K562 (cell line): Measurements from ENCODE around the gene ARHGAP24. TPM values are rescaled to one million over a fixed set of nuclear protein-coding genes. Genes with fewer than 3 reads are reported as not detected.

Source experiments
- ATAC-seq: fragments of 200-7000 bp; cut with Tn5 transposase; 3 replicates; pipeline ENCODE4 v1.9.1; 2020; ENCODE audit warnings: moderate library complexity
- BruUV-seq: library from RNA; stranded (reverse); fragments of 400-500 nt; replicated peaks from 2 replicates; lab custom pipeline; 2021; lab: Mats Ljungman, UMichigan
- CTCF ChIA-PET: fragments of 300-600 bp; formaldehyde crosslinking; extraction: SDS; loops from one replicate; lab custom pipeline; 2021; ENCODE audit warnings: low intra/inter-chr PET ratio; lab: Yijun Ruan, JAX
- POLR2A ChIA-PET: fragments of 300-600, 350-650 bp; sonication (Branson Sonifier 250); formaldehyde crosslinking; extraction: SDS; loops from one replicate; lab custom pipeline; 2021; ENCODE audit warnings: antibody characterized with exemption, inconsistent platforms; lab: Yijun Ruan, JAX
- DNase-seq, 4 experiments: peaks; one replicate each; pipeline versions ENCODE4 v3.0.0 to v3.0.0-alpha.2; 2011 to 2018; ENCODE audit warnings: low spot score in 3 of 4, mixed read lengths in 3 of 4; ENCODE audit errors: extremely low read depth in 1 of 4
- FAIRE-seq: peaks from 2 replicates; lab custom pipeline; 2011; peaks lifted over from hg19 to GRCh38; lab: Jason Lieb, UNC
- H2AFZ ChIP-seq: 2 replicates; pipeline ENCODE4 v1.6.0; 2011; ENCODE audit warnings: low read depth, low read length, control low read depth, inconsistent platforms
- H3K27ac ChIP-seq: fragments of 200-600 bp; 3 replicates; pipeline ENCODE4 v1.8.0; 2011; ENCODE audit warnings: low read depth, mild to moderate bottlenecking, control low read depth, inconsistent platforms, low read length, moderate library complexity, mixed read lengths; ENCODE audit errors: extremely low read depth
- H3K27me3 ChIP-seq, 2 experiments: fragments of 300-600 bp in 1 of 2; 2 replicates in 1 of 2; 3 replicates in 1 of 2; pipeline versions ENCODE4 v1.6.0 to v1.8.0; 2011; ENCODE audit warnings: inconsistent platforms in 2 of 2, low read length in 2 of 2, mild to moderate bottlenecking in 1 of 2, mixed read lengths in 1 of 2, moderate library complexity in 1 of 2; ENCODE audit not compliant: control insufficient read depth in 2 of 2, insufficient read depth in 2 of 2
- H3K36me3 ChIP-seq: fragments of 300-600 bp; 3 replicates; pipeline ENCODE4 v1.8.0; 2011; ENCODE audit warnings: mild to moderate bottlenecking, low read length, inconsistent platforms; ENCODE audit not compliant: control insufficient read depth, insufficient read depth
- H3K4me1 ChIP-seq, 2 experiments: fragments of 200-600 bp in 1 of 2; replicated peaks in 1 of 2; 2 replicates in 1 of 2; 3 replicates in 1 of 2; pipeline versions ENCODE4 v1.5.1 to v1.8.0; 2011; ENCODE audit warnings: inconsistent platforms in 2 of 2, low read length in 2 of 2, mild to moderate bottlenecking in 1 of 2, mixed read lengths in 1 of 2, moderate library complexity in 1 of 2; ENCODE audit not compliant: control insufficient read depth in 2 of 2, insufficient read depth in 2 of 2
- H3K4me2 ChIP-seq: 2 replicates; pipeline ENCODE4 v1.6.1; 2011; ENCODE audit warnings: low read length, control low read depth, inconsistent platforms, mixed read lengths; ENCODE audit not compliant: insufficient read depth
- H3K4me3 ChIP-seq: fragments of 200-600 bp; sonication (generic), shearing (Covaris generic); 2 replicates; pipeline ENCODE4 v1.5.1; 2016; ENCODE audit warnings: control low read depth, inconsistent platforms
- H3K79me2 ChIP-seq: fragments of 200-600 bp; 3 replicates; pipeline ENCODE4 v1.8.0; 2011; ENCODE audit warnings: low read length, inconsistent platforms; ENCODE audit not compliant: control insufficient read depth, insufficient read depth
- H3K9ac ChIP-seq, 2 experiments: 2 replicates each; pipeline versions ENCODE4 v1.6.0 to v1.6.1; 2011; ENCODE audit warnings: low read depth in 2 of 2, low read length in 2 of 2, control low read depth in 1 of 2, inconsistent platforms in 1 of 2, mild to moderate bottlenecking in 1 of 2, mixed read lengths in 1 of 2; ENCODE audit not compliant: insufficient read depth in 1 of 2
- H3K9me1 ChIP-seq: one replicate; pipeline ENCODE4 v1.6.0; 2011; ENCODE audit warnings: inconsistent platforms, mild to moderate bottlenecking, low read length, moderate library complexity; ENCODE audit not compliant: control insufficient read depth, insufficient read depth
- H3K9me3 ChIP-seq: replicated peaks from 2 replicates; pipeline ENCODE4 v1.5.1; 2011; ENCODE audit warnings: low read depth, low read length, inconsistent platforms; ENCODE audit not compliant: control insufficient read depth, insufficient read depth
- H4K20me1 ChIP-seq: replicated peaks from 2 replicates; pipeline ENCODE4 v1.6.1; 2011; ENCODE audit warnings: low read length, inconsistent platforms, mixed read lengths; ENCODE audit not compliant: control insufficient read depth, insufficient read depth
- BACH1 ChIP-seq: fragments of 200-800 bp; sonication (Bioruptor generic); IDR thresholded peaks from 2 replicates; pipeline ENCODE4 v1.6.1; 2016; ENCODE audit warnings: missing genetic modification characterization, missing compliant biosample characterization
- DDX20 ChIP-seq: fragments of 450-650 bp; IDR thresholded peaks from 2 replicates; pipeline ENCODE4 v1.6.1; 2016; ENCODE audit warnings: missing genetic modification characterization, low read depth, mild to moderate bottlenecking, missing compliant biosample characterization, moderate library complexity
- KAT8 ChIP-seq: fragments of 450-650 bp; IDR thresholded peaks from 2 replicates; pipeline ENCODE4 v1.6.1; 2016; ENCODE audit warnings: low read depth, mild to moderate bottlenecking
- MCM5 ChIP-seq: fragments of 450-650 bp; IDR thresholded peaks from 2 replicates; pipeline ENCODE4 v1.6.1; 2016; ENCODE audit warnings: low read depth
- PTBP1 ChIP-seq: fragments of 200-400 bp; formaldehyde crosslinking; IDR thresholded peaks from 2 replicates; pipeline ENCODE4 v1.6.1; 2017; ENCODE audit warnings: low read depth, low read length
- SLC30A9 ChIP-seq: fragments of 250-450 bp; sonication (Bioruptor Pico); IDR thresholded peaks from 2 replicates; pipeline ENCODE4 v1.8.0; 2022; ENCODE audit warnings: mild to moderate bottlenecking, moderate library complexity
- ZNF644 ChIP-seq: fragments of 200-800 bp; sonication (Bioruptor generic); IDR thresholded peaks from 2 replicates; pipeline ENCODE4 v1.6.1; 2016; ENCODE audit warnings: low read depth, missing genetic modification characterization, missing compliant biosample characterization
- WGBS: fragments of 100-300 bp; shearing (Covaris generic); methylation state at CpG from one replicate; pipeline ENCODE4 v1.1.6; 2016; ENCODE audit warnings: low coverage, mixed read lengths; ENCODE audit not compliant: insufficient coverage; ENCODE audit errors: missing lambda C conversion rate; 5-methylcytosine and 5-hydroxymethylcytosine counted together
- in situ Hi-C: fragments of 300-500 bp; cut with MboI; formaldehyde crosslinking; loops from 4 replicates; pipeline ENCODE4 v1.15.0; 2018; ENCODE audit warnings: inconsistent platforms, mixed read lengths
- intact Hi-C: fragments of 100-400 bp; cut with micrococcal nuclease; formaldehyde crosslinking; loops from 2 replicates; pipeline ENCODE4 v1.14.2; 2022
- polyA plus RNA-seq, 8 experiments: library from polyadenylated mRNA; depleted of rRNA in 4 of 8; stranded (reverse) in 5 of 8; unstranded in 3 of 8; fragments of >200 nt; fragmentation: Nextera tagmentation in 2 of 8; fragmentation: Illumina TruSeq in 1 of 8; extraction: Ambion mirVana in 2 of 8; extraction: Trizol in 1 of 8; gene quantifications; 2 replicates each; pipeline versions ENCODE4 v1.2.1 to v1.2.3, GENCODE V29; 2011 to 2014; ENCODE audit warnings: inconsistent platforms in 1 of 8, missing spikeins in 1 of 8
- total RNA-seq, 7 experiments: library from RNA; depleted of rRNA in 6 of 7; stranded (reverse); fragments of >200 nt in 6 of 7; fragmentation: Illumina TruSeq in 2 of 7; extraction: Trizol in 2 of 7; gene quantifications; 2 replicates each; pipeline versions ENCODE4 v1.2.1 to v1.2.3, GENCODE V29; 2011 to 2021; ENCODE audit warnings: low replicate concordance in 1 of 7
- TF ChIP-seq, protein P1 (sequence below): fragments of 250-450 bp; sonication (Bioruptor Pico); IDR thresholded peaks from 2 replicates; pipeline ENCODE4 v1.4.0; 2020; ENCODE audit warnings: mild to moderate bottlenecking, moderate library complexity, borderline replicate concordance
- TF ChIP-seq, protein P2 (sequence below): fragments of 200-600 bp; sonication (generic); IDR thresholded peaks from one replicate; pipeline ENCODE4 v1.6.1; 2012; ENCODE audit warnings: mild to moderate bottlenecking, low read depth, low read length, inconsistent platforms

The ARHGAP24 gene
- total and polyA plus RNA-seq, 9 of the 15 experiments (the other 6 are each of a cell fraction or from before 2014, with no cell fraction given) = 8.0 to 22.6 (median 14.0) TPM

DNA sequence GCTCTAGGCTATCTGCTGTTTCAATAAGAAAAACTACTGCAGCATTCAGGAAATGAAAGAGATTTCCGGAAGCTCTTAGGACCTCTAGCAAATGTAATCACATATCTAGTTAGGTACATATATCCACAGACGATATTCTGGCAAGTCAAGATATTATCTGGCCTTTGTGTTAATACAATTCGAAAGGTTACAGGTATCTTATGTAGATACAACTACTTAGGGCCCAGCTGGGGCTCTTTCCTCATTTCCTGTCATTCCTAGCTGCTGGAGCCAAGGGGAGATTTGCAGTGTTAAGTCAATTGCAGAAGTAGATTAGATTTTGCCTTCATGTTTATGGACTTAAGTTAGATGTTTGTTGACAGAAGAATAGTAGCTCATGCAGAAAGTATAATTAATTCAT lies 299.5 kb downstream of the ARHGAP24 start:
- ATAC-seq = no peak
- POLR2A ChIA-PET = no interaction called here
- TF ChIP-seq KAT8 (no peak), BACH1 (tag) (no peak), ZNF644 (no peak), DDX20 (no peak), PTBP1 (no peak), MCM5 (no peak), SLC30A9 (CRISPR knock-in tag) (no peak)
- TF ChIP-seq, protein P1, sequence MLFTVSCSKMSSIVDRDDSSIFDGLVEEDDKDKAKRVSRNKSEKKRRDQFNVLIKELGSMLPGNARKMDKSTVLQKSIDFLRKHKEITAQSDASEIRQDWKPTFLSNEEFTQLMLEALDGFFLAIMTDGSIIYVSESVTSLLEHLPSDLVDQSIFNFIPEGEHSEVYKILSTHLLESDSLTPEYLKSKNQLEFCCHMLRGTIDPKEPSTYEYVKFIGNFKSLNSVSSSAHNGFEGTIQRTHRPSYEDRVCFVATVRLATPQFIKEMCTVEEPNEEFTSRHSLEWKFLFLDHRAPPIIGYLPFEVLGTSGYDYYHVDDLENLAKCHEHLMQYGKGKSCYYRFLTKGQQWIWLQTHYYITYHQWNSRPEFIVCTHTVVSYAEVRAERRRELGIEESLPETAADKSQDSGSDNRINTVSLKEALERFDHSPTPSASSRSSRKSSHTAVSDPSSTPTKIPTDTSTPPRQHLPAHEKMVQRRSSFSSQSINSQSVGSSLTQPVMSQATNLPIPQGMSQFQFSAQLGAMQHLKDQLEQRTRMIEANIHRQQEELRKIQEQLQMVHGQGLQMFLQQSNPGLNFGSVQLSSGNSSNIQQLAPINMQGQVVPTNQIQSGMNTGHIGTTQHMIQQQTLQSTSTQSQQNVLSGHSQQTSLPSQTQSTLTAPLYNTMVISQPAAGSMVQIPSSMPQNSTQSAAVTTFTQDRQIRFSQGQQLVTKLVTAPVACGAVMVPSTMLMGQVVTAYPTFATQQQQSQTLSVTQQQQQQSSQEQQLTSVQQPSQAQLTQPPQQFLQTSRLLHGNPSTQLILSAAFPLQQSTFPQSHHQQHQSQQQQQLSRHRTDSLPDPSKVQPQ = no peak
- TF ChIP-seq, protein P2, sequence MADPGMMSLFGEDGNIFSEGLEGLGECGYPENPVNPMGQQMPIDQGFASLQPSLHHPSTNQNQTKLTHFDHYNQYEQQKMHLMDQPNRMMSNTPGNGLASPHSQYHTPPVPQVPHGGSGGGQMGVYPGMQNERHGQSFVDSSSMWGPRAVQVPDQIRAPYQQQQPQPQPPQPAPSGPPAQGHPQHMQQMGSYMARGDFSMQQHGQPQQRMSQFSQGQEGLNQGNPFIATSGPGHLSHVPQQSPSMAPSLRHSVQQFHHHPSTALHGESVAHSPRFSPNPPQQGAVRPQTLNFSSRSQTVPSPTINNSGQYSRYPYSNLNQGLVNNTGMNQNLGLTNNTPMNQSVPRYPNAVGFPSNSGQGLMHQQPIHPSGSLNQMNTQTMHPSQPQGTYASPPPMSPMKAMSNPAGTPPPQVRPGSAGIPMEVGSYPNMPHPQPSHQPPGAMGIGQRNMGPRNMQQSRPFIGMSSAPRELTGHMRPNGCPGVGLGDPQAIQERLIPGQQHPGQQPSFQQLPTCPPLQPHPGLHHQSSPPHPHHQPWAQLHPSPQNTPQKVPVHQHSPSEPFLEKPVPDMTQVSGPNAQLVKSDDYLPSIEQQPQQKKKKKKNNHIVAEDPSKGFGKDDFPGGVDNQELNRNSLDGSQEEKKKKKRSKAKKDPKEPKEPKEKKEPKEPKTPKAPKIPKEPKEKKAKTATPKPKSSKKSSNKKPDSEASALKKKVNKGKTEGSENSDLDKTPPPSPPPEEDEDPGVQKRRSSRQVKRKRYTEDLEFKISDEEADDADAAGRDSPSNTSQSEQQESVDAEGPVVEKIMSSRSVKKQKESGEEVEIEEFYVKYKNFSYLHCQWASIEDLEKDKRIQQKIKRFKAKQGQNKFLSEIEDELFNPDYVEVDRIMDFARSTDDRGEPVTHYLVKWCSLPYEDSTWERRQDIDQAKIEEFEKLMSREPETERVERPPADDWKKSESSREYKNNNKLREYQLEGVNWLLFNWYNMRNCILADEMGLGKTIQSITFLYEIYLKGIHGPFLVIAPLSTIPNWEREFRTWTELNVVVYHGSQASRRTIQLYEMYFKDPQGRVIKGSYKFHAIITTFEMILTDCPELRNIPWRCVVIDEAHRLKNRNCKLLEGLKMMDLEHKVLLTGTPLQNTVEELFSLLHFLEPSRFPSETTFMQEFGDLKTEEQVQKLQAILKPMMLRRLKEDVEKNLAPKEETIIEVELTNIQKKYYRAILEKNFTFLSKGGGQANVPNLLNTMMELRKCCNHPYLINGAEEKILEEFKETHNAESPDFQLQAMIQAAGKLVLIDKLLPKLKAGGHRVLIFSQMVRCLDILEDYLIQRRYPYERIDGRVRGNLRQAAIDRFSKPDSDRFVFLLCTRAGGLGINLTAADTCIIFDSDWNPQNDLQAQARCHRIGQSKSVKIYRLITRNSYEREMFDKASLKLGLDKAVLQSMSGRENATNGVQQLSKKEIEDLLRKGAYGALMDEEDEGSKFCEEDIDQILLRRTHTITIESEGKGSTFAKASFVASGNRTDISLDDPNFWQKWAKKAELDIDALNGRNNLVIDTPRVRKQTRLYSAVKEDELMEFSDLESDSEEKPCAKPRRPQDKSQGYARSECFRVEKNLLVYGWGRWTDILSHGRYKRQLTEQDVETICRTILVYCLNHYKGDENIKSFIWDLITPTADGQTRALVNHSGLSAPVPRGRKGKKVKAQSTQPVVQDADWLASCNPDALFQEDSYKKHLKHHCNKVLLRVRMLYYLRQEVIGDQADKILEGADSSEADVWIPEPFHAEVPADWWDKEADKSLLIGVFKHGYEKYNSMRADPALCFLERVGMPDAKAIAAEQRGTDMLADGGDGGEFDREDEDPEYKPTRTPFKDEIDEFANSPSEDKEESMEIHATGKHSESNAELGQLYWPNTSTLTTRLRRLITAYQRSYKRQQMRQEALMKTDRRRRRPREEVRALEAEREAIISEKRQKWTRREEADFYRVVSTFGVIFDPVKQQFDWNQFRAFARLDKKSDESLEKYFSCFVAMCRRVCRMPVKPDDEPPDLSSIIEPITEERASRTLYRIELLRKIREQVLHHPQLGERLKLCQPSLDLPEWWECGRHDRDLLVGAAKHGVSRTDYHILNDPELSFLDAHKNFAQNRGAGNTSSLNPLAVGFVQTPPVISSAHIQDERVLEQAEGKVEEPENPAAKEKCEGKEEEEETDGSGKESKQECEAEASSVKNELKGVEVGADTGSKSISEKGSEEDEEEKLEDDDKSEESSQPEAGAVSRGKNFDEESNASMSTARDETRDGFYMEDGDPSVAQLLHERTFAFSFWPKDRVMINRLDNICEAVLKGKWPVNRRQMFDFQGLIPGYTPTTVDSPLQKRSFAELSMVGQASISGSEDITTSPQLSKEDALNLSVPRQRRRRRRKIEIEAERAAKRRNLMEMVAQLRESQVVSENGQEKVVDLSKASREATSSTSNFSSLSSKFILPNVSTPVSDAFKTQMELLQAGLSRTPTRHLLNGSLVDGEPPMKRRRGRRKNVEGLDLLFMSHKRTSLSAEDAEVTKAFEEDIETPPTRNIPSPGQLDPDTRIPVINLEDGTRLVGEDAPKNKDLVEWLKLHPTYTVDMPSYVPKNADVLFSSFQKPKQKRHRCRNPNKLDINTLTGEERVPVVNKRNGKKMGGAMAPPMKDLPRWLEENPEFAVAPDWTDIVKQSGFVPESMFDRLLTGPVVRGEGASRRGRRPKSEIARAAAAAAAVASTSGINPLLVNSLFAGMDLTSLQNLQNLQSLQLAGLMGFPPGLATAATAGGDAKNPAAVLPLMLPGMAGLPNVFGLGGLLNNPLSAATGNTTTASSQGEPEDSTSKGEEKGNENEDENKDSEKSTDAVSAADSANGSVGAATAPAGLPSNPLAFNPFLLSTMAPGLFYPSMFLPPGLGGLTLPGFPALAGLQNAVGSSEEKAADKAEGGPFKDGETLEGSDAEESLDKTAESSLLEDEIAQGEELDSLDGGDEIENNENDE = no peak

More for the DNA sequence above, 299.5 kb downstream of the ARHGAP24 start:
- Histone ChIP-seq H3K27ac (no peak overlapping the region), H3K9me1 (no peaks in the 10 kb centered on the region), H3K4me3 (no peak overlapping the region), H4K20me1 (no peaks in the 10 kb centered on the region), H3K27me3 (no peaks in the 10 kb centered on the region), H3K79me2 (no peaks in the 10 kb centered on the region), H3K9me3 (no peaks in the 10 kb centered on the region), H3K4me2 (no peak overlapping the region), H3K4me1 (no peaks in the 10 kb centered on the region), H3K36me3 (no peaks in the 10 kb centered on the region), H2AFZ (no peak overlapping the region), H3K9ac (no peak overlapping the region)
- BruUV-seq = no TSS peak
- FAIRE-seq (no peak), DNase-seq (no peak)
- in situ Hi-C loops = loop anchor here (25.0 kb wide), 1 partner anchor 612 kb away; no protein-coding TSS in a partner anchor
- intact Hi-C loops = no loop called here
- WGBS = 34% methylated on average over 3 of the region's 3 CpGs
- CTCF ChIA-PET = no interaction called here
